Stimulated activated CD8-positive, alpha-beta memory T cell treated with anti-CD3 and anti-CD28 coated beads, Interleukin-4, amount 100 ng/mL, for 1 hour (primary cell): ENCODE measurements around the gene RBMS3.
"Not testable (repeated sequence)": the region's sequence is repeated elsewhere in the genome, so short reads cannot be mapped to it uniquely, and the experiment has no call there.

Experiments used
- DNase-seq, 2 donors: peaks; one replicate each; pipeline ENCODE4 v3.0.0-alpha.2; 2020; ENCODE audit warnings: low read depth in 2 of 2, low spot score in 1 of 2

Gene RBMS3

DNA sequence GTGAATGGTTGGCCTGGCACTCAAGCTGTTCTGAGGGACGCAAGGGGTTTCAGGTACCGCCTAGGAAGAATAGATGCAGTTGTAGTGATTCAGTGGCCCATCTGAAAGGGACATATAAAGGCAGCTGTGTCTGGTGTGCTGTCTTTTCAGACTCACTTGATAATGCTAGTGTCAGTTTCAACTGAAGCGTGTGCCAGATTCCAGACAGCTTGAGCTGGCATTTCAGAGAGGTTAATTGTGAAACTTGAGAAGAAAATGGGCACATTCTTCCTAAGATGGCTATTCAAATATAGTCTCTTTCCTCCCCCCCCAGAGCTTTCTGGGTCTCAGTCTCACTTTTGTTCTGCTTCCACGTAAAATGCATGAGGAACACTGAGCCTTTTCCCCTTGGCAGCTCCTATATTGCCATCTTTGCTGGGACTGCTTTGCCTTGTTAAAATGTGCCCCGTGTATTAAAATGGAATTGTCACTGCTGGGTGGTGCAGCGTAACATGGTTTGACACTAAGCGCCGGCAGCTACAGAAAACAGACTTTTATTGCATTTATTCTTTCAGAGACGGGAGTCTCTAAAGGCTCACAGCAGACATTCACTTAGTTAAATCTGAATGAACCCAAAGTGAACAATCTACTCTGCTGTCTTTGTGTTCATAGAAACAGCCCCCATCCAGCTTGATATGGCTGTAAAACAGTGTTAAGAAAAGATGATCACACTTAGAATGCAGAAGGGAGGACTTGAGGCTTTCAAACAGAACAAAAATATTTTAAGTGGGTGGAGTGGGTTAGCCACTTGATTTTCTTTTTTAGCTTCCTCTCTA is 478.7 kb downstream of the RBMS3 start:
- no peak for DNase-seq

GRCh38 chr3:29760226-29760685 is 479.4 kb downstream of the RBMS3 start:
- DNase-seq: no peak

DNA sequence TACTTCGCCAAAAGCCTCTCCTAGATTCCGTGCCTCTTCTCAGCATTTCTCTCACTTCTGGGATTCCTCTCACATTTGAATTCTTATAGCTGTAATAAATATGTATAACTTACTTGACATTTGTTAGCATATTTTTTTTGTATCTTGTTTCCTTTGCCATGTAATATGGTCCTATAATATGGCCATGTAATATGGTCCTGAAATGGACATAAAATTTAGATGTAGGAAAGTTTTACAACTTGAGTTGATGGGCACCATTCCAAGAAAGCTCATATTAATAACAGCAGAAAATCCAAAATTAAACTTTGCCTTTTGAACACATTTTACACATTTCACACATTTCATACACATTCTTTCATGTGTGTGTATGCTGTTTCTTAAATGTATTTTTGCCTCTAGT is 480.6 kb downstream of the RBMS3 start:
- DNase-seq: no peak

DNA sequence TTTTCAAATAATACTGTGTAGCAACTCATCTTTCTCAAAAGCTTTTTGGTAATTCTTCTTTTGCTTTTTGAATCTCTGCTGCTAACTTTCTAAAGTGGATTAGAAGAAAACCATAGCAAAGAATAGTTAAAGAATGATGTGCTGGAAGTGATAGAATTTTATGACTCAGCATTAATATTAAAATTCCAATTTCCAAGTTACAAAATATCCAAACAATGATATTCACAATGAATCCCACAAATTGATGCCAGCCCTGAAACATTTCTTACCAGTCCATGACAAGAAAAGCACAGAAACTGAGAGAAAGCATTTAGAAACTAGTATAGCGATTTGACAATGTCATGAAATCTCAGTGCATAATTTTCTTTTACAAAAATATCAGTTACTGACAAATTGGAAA is 482.2 kb downstream of the RBMS3 start:
- DNase-seq: no peak

GRCh38 chr3:29764041-29764440 is 483.2 kb downstream of the RBMS3 start:
- no peak for DNase-seq

DNA sequence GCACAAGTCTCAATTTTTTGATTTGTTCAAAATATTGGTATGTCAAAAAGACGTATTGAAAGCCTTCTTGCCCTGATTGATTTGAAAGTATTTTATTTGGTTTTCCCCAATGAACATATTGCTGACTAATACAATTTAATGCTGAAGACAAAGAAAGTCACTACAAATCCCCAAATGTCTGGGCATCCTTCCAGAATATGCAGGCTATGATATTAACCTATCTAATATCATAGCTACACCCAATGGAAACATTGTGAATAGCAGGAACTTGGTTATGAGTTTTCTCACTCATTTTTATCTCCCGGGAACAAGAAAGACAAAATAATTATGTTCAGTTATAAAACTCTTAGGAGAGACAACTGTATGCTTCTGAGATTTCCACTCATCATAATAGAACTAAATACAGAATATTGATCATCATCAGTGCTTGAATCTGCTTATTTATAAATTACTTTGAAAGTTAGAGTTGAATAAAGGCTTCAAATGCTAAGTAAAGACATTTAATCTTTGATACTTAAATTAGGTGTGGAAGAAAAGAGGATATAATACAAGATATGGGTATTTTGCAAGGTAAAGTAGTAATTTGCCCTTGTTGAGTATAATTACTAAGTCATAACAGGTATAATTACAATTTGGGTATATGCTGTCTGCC is 483.9 kb downstream of the RBMS3 start:
- DNase-seq: no peak

DNA sequence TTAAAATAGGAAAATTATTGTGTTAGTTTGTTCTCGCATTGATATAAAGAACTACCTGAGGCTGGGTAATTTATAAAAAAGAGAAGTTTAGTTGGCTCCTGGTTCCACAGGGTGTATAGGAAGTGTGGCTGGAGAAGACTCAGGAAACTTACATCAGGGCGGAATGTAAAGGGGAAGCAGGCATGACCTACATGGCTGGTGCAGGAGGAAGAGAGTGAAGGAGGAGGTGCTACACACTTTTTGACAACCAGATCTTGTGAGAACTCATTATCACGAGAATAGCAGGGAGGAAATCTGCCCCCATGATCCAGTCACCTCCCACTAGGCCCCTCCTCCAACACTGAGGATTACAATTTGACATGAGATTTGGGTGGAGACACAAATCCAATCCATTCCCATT is 490.7 kb downstream of the RBMS3 start:
- DNase-seq: no peak

DNA sequence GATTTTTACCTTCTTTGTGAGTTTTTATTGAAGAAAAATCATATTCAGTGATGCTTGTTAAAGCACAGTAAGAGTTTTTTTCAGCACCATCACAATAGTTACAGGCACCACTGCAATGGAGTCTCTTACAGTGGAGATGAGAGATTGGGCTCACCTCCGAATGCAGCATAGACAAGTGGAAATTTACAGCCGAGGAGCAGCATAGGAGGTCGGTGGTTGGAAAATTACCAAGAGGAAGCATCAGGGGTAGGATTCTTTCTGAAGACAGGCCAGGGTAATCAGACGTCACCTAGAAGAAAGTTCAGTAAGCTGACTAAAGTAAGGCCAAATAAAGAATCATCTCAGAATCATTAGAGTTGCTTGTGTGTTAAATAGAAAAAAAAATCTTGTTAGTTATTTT is 491.6 kb downstream of the RBMS3 start:
- DNase-seq: no peak

GRCh38 chr3:29773481-29773880 is 492.6 kb downstream of the RBMS3 start:
- DNase-seq: no peak

DNA sequence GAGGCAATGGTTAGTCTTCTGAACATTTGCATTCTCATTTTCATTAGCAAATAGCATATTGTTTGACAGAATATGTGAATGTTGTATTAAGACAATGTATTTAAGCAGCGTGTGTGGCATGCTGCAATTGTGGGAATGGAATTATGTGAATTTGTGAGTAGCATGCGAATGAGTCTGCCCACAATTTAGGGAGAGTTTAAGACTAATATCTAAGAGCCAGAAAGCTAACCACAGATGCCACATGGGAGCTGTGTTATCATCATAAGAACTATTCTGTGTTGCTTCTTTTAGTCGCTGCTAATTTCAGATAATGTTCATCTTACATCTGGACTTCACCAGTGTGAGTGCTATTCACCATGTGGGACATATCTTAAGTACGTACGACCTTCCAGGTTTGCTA is 494.5 kb downstream of the RBMS3 start:
- no peak for DNase-seq

- DNase-seq: no peak
Observed at GRCh38 chr3:29777869-29778268, 497.0 kb downstream of the RBMS3 start.

- DNase-seq: no peak
Observed at GRCh38 chr3:29789686-29790085, 508.8 kb downstream of the RBMS3 start.

DNA sequence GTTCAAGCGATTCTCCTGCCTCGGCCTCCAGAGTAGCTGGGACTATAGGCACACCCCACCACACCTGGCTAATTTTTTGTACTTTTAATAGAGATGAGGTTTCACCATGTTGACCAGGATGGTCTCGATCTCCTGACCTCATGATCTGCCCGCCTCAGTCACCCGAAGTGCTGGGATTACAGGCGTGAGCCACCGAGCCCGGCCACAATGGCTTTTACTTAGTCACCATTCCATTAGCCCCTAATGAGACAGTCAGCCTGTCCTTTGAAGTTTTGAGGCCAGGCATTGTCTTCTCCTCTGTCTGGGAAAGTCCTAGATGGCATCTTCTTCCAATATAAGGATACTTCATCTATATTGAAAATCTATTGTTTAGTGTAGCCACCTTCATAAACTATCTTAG is 515.9 kb downstream of the RBMS3 start:
- no peak for DNase-seq

GRCh38 chr3:29802057-29802456 is 521.2 kb downstream of the RBMS3 start:
- no peak for DNase-seq

- DNase-seq: no peak
Observed at GRCh38 chr3:29804044-29804443, 523.2 kb downstream of the RBMS3 start.

GRCh38 chr3:29805757-29806156 is 524.9 kb downstream of the RBMS3 start:
- DNase-seq: no peak

- DNase-seq: not testable (repeated sequence)
Observed at GRCh38 chr3:29808324-29808723, 527.5 kb downstream of the RBMS3 start.

DNA sequence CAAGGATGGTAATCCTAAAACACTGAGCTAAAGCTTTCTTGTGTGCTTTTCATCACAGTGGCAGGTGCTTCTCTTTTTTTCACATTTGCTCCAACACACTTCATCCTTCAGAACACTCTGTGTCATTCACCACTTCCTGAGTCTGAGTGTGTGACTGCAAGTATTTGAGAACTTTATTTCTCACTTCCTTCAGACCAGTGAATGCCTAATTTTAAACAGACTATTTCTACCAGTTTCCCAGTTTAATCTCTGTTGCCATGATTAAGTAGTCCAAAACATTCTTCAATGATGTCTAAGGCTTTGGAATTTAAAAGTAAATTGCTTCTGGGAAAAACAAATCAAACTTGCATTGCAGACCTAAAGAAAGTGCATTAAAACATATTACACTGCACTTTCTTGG is 541.2 kb downstream of the RBMS3 start:
- DNase-seq: no peak

DNA sequence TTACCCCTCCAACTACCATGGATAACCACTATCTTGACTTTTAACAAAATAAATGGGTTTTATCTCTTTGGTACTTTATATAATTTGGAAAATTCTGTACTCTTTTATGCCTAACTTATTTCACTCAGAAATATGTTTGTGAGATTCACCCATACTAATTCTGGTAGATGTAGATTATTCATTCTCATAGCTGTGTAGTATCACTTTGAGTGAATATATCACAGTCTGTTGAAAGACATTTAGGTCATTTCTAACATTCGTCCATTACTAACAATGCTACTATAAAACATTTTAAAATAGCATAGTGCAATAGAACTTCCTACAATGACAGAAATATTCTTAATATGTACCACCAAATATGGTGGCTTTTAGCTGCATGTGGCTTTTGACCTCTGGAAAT is 542.4 kb downstream of the RBMS3 start:
- no peak for DNase-seq

- DNase-seq: no peak
Observed at GRCh38 chr3:29826712-29827111, 545.8 kb downstream of the RBMS3 start.

- no peak for DNase-seq
Observed at GRCh38 chr3:29827756-29828155, 546.9 kb downstream of the RBMS3 start.

- no peak for DNase-seq
Observed at GRCh38 chr3:29829340-29829739, 548.5 kb downstream of the RBMS3 start.

GRCh38 chr3:29850641-29851040 is 569.8 kb downstream of the RBMS3 start:
- DNase-seq: no peak
